Measurements from ENCODE around the gene PRPF6. TPM values are rescaled to one million over a fixed set of nuclear protein-coding genes. Genes with fewer than 3 reads are reported as not detected.

Gene PRPF6
- total RNA-seq, 2 experiments from 2014 or later: 45.1 to 73.7 TPM

- Histone ChIP-seq H3K79me2 (ENCODE audit: insufficient read depth, low read depth, low read length) (no peaks in the 10 kb centered on the region), H4K20me1 (ENCODE audit: insufficient read depth, low read length) (no peaks in the 10 kb centered on the region)
These were observed 43.3 kb upstream of the PRPF6 start for GRCh38 chr20:63937596-63937995.

GRCh38 chr20:63939061-63939935, 41.6 kb upstream of the PRPF6 start:
- POLR2A ChIA-PET: interaction anchor here (0.8 kb wide), 1 partner anchor 123 kb away, joined by 4 read pairs; no protein-coding TSS in a partner anchor
- DNase-seq (ENCODE audit: low spot score): no peak
- Histone ChIP-seq H3K9me3 (ENCODE audit: low read length) (no peaks in the 10 kb centered on the region), H3K36me3 (ENCODE audit: insufficient read depth, low read length) (peaks cover 64% of the 10 kb centered on the region), H4K20me1 (ENCODE audit: insufficient read depth, low read length) (no peaks in the 10 kb centered on the region), H3K27ac (ENCODE audit: low read depth, low read length, poor library complexity, severe bottlenecking) (no peak overlapping the region), H3K9me2 (ENCODE audit: insufficient read depth, low read length) (no peaks in the 10 kb centered on the region), H3K4me2 (ENCODE audit: low read length) (no peak overlapping the region), H3K4me3 (ENCODE audit: low read depth, low read length, poor library complexity, severe bottlenecking) (no peak overlapping the region), H3K79me2 (ENCODE audit: insufficient read depth, low read depth, low read length) (no peaks in the 10 kb centered on the region), H2AFZ (ENCODE audit: low read length) (no peak overlapping the region), H3K4me1 (ENCODE audit: insufficient read depth, low read length, poor library complexity, severe bottlenecking) (peaks cover 14% of the 10 kb centered on the region)
- TF ChIP-seq EZH2phosphoT487 (IDR thresholded peaks at IDR 0.05; ENCODE audit: borderline replicate concordance, low read depth, low read length) (no peak), CTCF (conservative IDR thresholded peaks at IDR 0.05; ENCODE audit: low read length) (no peak)
- CTCF ChIA-PET (ENCODE audit: unreplicated experiment): no interaction called here
- intact Hi-C loops (cut with micrococcal nuclease; ENCODE audit: unreplicated experiment): no loop called here
- no TSS peak for BruUV-seq (replicated peaks)

More at GRCh38 chr20:63937596-63937995, 43.3 kb upstream of the PRPF6 start:
- TF ChIP-seq EZH2phosphoT487 (IDR thresholded peaks at IDR 0.05; ENCODE audit: borderline replicate concordance, low read depth, low read length) (no peak), CTCF (conservative IDR thresholded peaks at IDR 0.05; ENCODE audit: low read length) (no peak)
- ChIA-PET POLR2A (no interaction called here), CTCF (ENCODE audit: unreplicated experiment) (no interaction called here)
- Histone ChIP-seq H3K36me3 (ENCODE audit: insufficient read depth, low read length) (peaks cover 62% of the 10 kb centered on the region), H3K27ac (ENCODE audit: low read depth, low read length, poor library complexity, severe bottlenecking) (no peak overlapping the region), H3K4me3 (ENCODE audit: low read depth, low read length, poor library complexity, severe bottlenecking) (no peak overlapping the region), H3K4me1 (ENCODE audit: insufficient read depth, low read length, poor library complexity, severe bottlenecking) (peaks cover 13% of the 10 kb centered on the region), H3K9me2 (ENCODE audit: insufficient read depth, low read length) (no peaks in the 10 kb centered on the region), H3K4me2 (ENCODE audit: low read length) (no peak overlapping the region), H2AFZ (ENCODE audit: low read length) (no peak overlapping the region), H3K9me3 (ENCODE audit: low read length) (no peaks in the 10 kb centered on the region)
- no TSS peak for BruUV-seq (replicated peaks)
- no peak for DNase-seq (ENCODE audit: low spot score)
- intact Hi-C loops (cut with micrococcal nuclease; ENCODE audit: unreplicated experiment): no loop called here

GRCh38 chr20:63940071-63940471, 40.9 kb upstream of the PRPF6 start:
- no peak overlapping the region for H3K27ac ChIP-seq (ENCODE audit: low read depth, low read length, poor library complexity, severe bottlenecking)
- H4K20me1 ChIP-seq (ENCODE audit: insufficient read depth, low read length): no peaks in the 10 kb centered on the region
- H2AFZ ChIP-seq (ENCODE audit: low read length): no peak overlapping the region
- TF ChIP-seq CTCF (conservative IDR thresholded peaks at IDR 0.05; ENCODE audit: low read length) (no peak), EZH2phosphoT487 (IDR thresholded peaks at IDR 0.05; ENCODE audit: borderline replicate concordance, low read depth, low read length) (no peak)
- H3K36me3 ChIP-seq (ENCODE audit: insufficient read depth, low read length): peaks cover 64% of the 10 kb centered on the region
- BruUV-seq (replicated peaks): TSS peak; percentile 69
- ChIA-PET POLR2A (interaction anchor here (0.8 kb wide), 1 partner anchor 122 kb away, joined by 4 read pairs; no protein-coding TSS in a partner anchor), CTCF (ENCODE audit: unreplicated experiment) (no interaction called here)
- no peaks in the 10 kb centered on the region for H3K79me2 ChIP-seq (ENCODE audit: insufficient read depth, low read depth, low read length)
- intact Hi-C loops (cut with micrococcal nuclease; ENCODE audit: unreplicated experiment): no loop called here
- H3K9me2 ChIP-seq (ENCODE audit: insufficient read depth, low read length): no peaks in the 10 kb centered on the region
- H3K9me3 ChIP-seq (ENCODE audit: low read length): no peaks in the 10 kb centered on the region
- H3K4me1 ChIP-seq (ENCODE audit: insufficient read depth, low read length, poor library complexity, severe bottlenecking): peaks cover 14% of the 10 kb centered on the region
- DNase-seq (ENCODE audit: low spot score): no peak
- no peak overlapping the region for H3K4me3 ChIP-seq (ENCODE audit: low read depth, low read length, poor library complexity, severe bottlenecking)
- H3K4me2 ChIP-seq (ENCODE audit: low read length): no peak overlapping the region
